ENCODE measurements around the gene ADAMTS12.

GRCh38 chr5:33888587-33888986 is 3.2 kb downstream of the ADAMTS12 start:
- TF ChIP-seq CTCF (conservative IDR thresholded peaks at IDR 0.05 in 1 of 2, IDR thresholded peaks at IDR 0.05 in 1 of 2; ENCODE audit: low read depth in 1 of 2, low read length in 2 of 2) (no peak), EZH2 (IDR thresholded peaks at IDR 0.05; ENCODE audit: low read length, missing control alignments) (no peak)
